ENCODE data around the gene CARMIL1. TPM values are rescaled to one million over a fixed set of nuclear protein-coding genes. Genes with fewer than 3 reads are reported as not detected.
"Not testable (repeated sequence)": the region's sequence is repeated elsewhere in the genome, so short reads cannot be mapped to it uniquely, and the experiment has no call there.

CARMIL1 gene
- total and polyA plus RNA-seq, 4 donors = 22.3 to 33.9 (median 31.6) TPM

DNA sequence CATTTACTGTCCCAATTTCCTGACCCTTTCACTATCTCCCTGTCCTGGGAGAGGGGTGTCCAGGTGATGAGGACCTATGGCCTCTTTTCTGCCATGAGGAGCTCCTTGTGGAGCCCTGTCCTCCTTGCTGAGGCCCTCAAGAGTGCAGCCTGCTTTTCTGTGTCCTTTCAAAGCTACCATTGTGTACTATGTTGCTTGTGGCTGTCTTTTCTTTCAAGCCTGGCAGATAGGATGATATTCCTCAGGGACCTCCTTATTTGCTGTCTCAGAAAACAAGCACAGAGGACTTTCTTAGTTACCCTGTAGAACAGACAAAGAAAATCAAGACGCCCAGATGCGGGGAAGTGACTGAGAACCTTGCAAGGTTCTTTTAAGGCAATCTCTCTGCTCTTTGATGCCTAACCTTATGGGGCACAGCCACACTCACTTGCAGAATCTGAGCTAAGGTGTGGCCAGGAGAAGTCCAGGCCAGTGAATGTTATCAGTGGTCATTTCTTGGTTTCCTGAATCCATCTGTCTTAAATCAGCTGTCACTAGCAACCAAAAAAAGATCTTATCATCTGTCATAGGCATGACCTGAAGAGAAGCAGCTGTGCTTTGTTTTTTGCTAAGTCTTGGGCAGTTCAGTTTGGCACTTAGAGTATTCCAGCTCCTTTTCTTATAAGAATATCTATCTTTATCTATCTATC is 17.2 kb downstream of the CARMIL1 start:
- H3K27me3 ChIP-seq (ENCODE audit: control insufficient read depth in 1 of 2, insufficient read depth in 2 of 2, low read length in 1 of 2) = no peaks in the 10 kb centered on the region
- ATAC-seq (ENCODE audit: low FRiP score) (no peak), DNase-seq (no peak)
- H3K27ac ChIP-seq (ENCODE audit: low read depth in 1 of 2, low read length in 2 of 2) = peak overlapping the region; percentile 93 to 99
- H3K36me3 ChIP-seq (ENCODE audit: control insufficient read depth in 1 of 2, insufficient read depth in 2 of 2, low read length in 1 of 2) = no peaks in the 10 kb centered on the region
- peaks cover 8 to 29% of the 10 kb centered on the region in 2 donors for H3K4me1 ChIP-seq (ENCODE audit: control insufficient read depth in 1 of 2, insufficient read depth in 2 of 2, low read length in 2 of 2)
- WGBS, 2 donors = 51 to 64% methylated on average over 2 of the region's 2 CpGs
- H3K9me3 ChIP-seq (ENCODE audit: control insufficient read depth, low read length) = no peaks in the 10 kb centered on the region
- no peak overlapping the region for H3K4me3 ChIP-seq (ENCODE audit: low read length in 2 of 2)
- intact Hi-C loops (cut with DNase I) = loop anchor here in 1 of 2 donors (5.0 kb wide), 1 partner anchor 61 kb away; no protein-coding TSS in a partner anchor

DNA sequence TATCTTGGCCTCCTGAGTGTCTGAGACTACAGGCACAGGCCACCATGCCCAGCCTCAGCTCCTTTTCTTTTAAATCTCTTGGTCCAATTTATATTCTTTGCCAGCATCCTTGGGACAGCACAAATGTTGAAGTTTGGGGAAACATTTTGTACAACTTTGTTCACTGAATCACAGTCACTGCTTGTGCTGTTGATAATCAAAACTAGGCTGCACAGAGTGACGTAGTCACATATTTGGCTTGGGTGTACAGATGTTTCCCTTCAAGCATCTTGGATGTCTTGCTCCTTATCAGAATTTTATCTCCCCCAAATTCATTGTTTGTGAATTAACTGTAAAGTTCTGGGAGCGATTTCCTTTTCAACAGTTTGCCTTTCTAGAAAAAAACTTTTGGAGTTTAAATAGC is 17.9 kb downstream of the CARMIL1 start:
- intact Hi-C loops (cut with DNase I) = loop anchor here in 1 of 2 donors (5.0 kb wide), 1 partner anchor 60 kb away; no protein-coding TSS in a partner anchor
- no peak overlapping the region for H3K4me3 ChIP-seq (ENCODE audit: low read length in 2 of 2)
- peak overlapping the region; percentile 98 to 100 for H3K27ac ChIP-seq (ENCODE audit: low read depth in 1 of 2, low read length in 2 of 2)

DNA sequence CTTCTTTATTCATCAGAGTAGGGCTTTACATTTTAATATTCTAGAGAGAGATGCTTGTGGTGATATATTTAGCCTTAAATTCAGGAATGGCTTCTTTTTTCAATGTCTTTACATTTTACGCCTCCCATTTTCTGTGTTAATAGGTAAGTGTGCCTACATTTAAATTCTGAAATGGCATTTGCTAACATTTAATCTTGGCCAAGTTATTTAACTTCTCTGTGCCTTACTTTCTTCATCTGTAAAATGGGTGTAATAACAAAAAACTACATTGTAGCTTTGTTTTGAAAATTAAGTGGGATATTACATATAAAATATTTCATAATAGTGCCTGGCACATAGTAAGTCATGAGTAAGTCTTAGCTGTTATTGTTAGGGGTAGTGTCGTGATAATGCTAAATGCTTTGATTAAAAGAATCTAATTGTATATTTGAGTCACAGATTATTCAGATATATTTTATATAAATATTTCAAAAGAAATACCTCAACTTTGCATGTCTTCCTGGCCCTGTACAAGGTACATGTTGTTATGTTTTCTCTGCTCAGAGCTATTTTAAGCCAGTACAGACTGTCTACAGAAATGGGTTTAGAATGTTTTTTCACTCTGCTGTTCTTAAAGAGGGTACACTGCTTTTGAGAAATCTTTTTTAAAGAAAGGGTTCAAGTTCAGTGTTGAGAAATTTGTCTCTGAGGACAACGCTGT is 18.8 kb downstream of the CARMIL1 start:
- peak overlapping the region; percentile 98 to 100 for H3K27ac ChIP-seq (ENCODE audit: low read depth in 1 of 2, low read length in 2 of 2)

More for the DNA sequence above, 17.9 kb downstream of the CARMIL1 start:
- no peaks in the 10 kb centered on the region for H3K9me3 ChIP-seq (ENCODE audit: control insufficient read depth, low read length)
- H3K4me1 ChIP-seq (ENCODE audit: control insufficient read depth in 1 of 2, insufficient read depth in 2 of 2, low read length in 2 of 2) = peaks cover 8 to 34% of the 10 kb centered on the region in 2 donors
- no peaks in the 10 kb centered on the region for H3K27me3 ChIP-seq (ENCODE audit: control insufficient read depth in 1 of 2, insufficient read depth in 2 of 2, low read length in 1 of 2)
- peak; percentile 82 for ATAC-seq (ENCODE audit: low FRiP score)
- WGBS, 2 donors = 3 to 4% methylated on average over 2 of the region's 2 CpGs
- no peak for DNase-seq
- no peaks in the 10 kb centered on the region for H3K36me3 ChIP-seq (ENCODE audit: control insufficient read depth in 1 of 2, insufficient read depth in 2 of 2, low read length in 1 of 2)

DNA sequence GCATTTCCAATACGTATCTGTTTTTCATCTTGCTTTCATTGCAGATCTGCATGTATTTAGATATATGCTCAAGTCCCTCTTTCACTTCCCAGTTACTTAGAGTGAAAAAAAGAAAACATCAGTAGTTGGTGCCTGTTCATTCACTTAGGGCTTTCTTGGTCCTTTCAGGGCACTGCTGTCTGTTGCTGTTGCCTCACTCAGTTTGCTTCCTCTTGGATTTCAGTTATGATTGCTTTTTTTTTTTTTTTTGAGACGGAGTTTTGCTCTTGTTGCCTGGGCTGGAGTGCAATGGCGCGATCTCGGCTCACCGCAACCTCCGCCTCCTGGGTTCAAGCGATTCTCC is 19.3 kb downstream of the CARMIL1 start:
- Histone ChIP-seq H3K27ac (ENCODE audit: low read depth in 1 of 2, low read length in 2 of 2) (peak overlapping the region; percentile 84 to 86), H3K4me1 (ENCODE audit: control insufficient read depth in 1 of 2, insufficient read depth in 2 of 2, low read length in 2 of 2) (peaks cover 12 to 35% of the 10 kb centered on the region in 2 donors), H3K4me3 (ENCODE audit: low read length in 2 of 2) (peak overlapping the region in 1 of 2 donors; percentile 36)
- DNase-seq; H3K36me3 ChIP-seq (ENCODE audit: control insufficient read depth in 1 of 2, insufficient read depth in 2 of 2, low read length in 1 of 2); ATAC-seq (ENCODE audit: low FRiP score); H3K27me3 ChIP-seq (ENCODE audit: control insufficient read depth in 1 of 2, insufficient read depth in 2 of 2, low read length in 1 of 2); H3K9me3 ChIP-seq (ENCODE audit: control insufficient read depth, low read length): not testable (repeated sequence)
- 60 to 70% methylated on average over 7 to 8 of the region's 8 CpGs for WGBS, 2 donors
- intact Hi-C loops (cut with DNase I) = loop anchor here in 1 of 2 donors (5.0 kb wide), 1 partner anchor 59 kb away; no protein-coding TSS in a partner anchor

More for the DNA sequence above, 18.8 kb downstream of the CARMIL1 start:
- intact Hi-C loops (cut with DNase I) = loop anchor here in 1 of 2 donors (5.0 kb wide), 1 partner anchor 59 kb away; no protein-coding TSS in a partner anchor
- Histone ChIP-seq H3K9me3 (ENCODE audit: control insufficient read depth, low read length) (no peaks in the 10 kb centered on the region), H3K4me1 (ENCODE audit: control insufficient read depth in 1 of 2, insufficient read depth in 2 of 2, low read length in 2 of 2) (peaks cover 12 to 35% of the 10 kb centered on the region in 2 donors), H3K27me3 (ENCODE audit: control insufficient read depth in 1 of 2, insufficient read depth in 2 of 2, low read length in 1 of 2) (no peaks in the 10 kb centered on the region), H3K36me3 (ENCODE audit: control insufficient read depth in 1 of 2, insufficient read depth in 2 of 2, low read length in 1 of 2) (no peaks in the 10 kb centered on the region), H3K4me3 (ENCODE audit: low read length in 2 of 2) (peak overlapping the region in 1 of 2 donors; percentile 36)
- WGBS, 2 donors = 31 to 32% methylated on average over 3 of the region's 3 CpGs
- no peak for DNase-seq
- ATAC-seq (ENCODE audit: low FRiP score) = peak; percentile 60

DNA sequence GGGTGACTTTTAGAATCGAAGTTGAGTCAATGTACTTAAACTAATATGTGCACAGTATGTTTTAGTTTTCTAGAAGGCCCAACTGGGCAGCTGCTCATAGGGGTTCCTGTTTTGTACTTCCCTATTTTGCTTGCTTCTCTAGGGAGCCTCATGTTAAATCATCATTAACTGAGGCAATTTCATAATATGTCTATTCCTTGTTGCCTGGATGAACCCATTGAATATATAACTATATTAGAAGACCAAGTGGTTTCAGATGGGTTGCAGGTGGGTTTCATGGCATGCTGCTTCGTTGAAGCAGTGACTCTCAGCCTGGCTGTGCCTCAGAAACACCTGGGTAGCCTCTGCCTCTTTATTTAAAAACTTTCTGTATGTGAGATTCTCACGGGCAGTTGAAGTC is 22.2 kb downstream of the CARMIL1 start:
- peak overlapping the region; percentile 89 to 90 for H3K27ac ChIP-seq (ENCODE audit: low read depth in 1 of 2, low read length in 2 of 2)
- H3K27me3 ChIP-seq (ENCODE audit: control insufficient read depth in 1 of 2, insufficient read depth in 2 of 2, low read length in 1 of 2) = no peaks in the 10 kb centered on the region
- no peak overlapping the region for H3K4me3 ChIP-seq (ENCODE audit: low read length in 2 of 2)
- ATAC-seq (ENCODE audit: low FRiP score) (no peak), DNase-seq (no peak)
- no peaks in the 10 kb centered on the region for H3K9me3 ChIP-seq (ENCODE audit: control insufficient read depth, low read length)
- intact Hi-C loops (cut with DNase I) = no loop called here
- peaks cover 11 to 34% of the 10 kb centered on the region in 2 donors for H3K4me1 ChIP-seq (ENCODE audit: control insufficient read depth in 1 of 2, insufficient read depth in 2 of 2, low read length in 2 of 2)
- no peaks in the 10 kb centered on the region for H3K36me3 ChIP-seq (ENCODE audit: control insufficient read depth in 1 of 2, insufficient read depth in 2 of 2, low read length in 1 of 2)
- 72 to 73% methylated on average over 3 of the region's 3 CpGs for WGBS, 2 donors

DNA sequence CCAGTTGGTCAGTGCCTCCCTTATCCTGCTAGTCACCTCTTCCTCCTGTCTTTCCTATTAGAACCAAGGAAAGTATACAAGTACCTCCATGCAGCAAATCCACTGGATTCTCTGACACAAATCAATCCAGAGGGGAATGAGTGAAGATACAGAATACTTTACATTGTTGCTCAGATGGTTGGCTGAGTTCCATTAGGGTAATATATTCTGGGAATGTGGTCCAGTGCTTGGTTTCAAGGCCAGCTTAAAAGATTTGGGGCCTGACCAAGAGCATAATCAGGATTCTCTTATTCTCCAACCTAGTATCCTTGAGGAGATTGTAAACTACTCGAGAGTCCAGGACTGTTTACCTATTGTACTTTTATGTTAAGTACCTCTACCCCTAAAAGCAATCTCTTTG is 23.0 kb downstream of the CARMIL1 start:
- Histone ChIP-seq H3K9me3 (ENCODE audit: control insufficient read depth, low read length) (no peaks in the 10 kb centered on the region), H3K4me1 (ENCODE audit: control insufficient read depth in 1 of 2, insufficient read depth in 2 of 2, low read length in 2 of 2) (peaks cover 11 to 32% of the 10 kb centered on the region in 2 donors), H3K27ac (ENCODE audit: low read depth in 1 of 2, low read length in 2 of 2) (peak overlapping the region; percentile 89 to 90), H3K36me3 (ENCODE audit: control insufficient read depth in 1 of 2, insufficient read depth in 2 of 2, low read length in 1 of 2) (no peaks in the 10 kb centered on the region), H3K27me3 (ENCODE audit: control insufficient read depth in 1 of 2, insufficient read depth in 2 of 2, low read length in 1 of 2) (no peaks in the 10 kb centered on the region), H3K4me3 (ENCODE audit: low read length in 2 of 2) (no peak overlapping the region)
- 14 to 29% methylated on average over 1 of the region's 1 CpG for WGBS, 2 donors
- ATAC-seq (ENCODE audit: low FRiP score) (no peak), DNase-seq (no peak)
- intact Hi-C loops (cut with DNase I) = no loop called here

DNA sequence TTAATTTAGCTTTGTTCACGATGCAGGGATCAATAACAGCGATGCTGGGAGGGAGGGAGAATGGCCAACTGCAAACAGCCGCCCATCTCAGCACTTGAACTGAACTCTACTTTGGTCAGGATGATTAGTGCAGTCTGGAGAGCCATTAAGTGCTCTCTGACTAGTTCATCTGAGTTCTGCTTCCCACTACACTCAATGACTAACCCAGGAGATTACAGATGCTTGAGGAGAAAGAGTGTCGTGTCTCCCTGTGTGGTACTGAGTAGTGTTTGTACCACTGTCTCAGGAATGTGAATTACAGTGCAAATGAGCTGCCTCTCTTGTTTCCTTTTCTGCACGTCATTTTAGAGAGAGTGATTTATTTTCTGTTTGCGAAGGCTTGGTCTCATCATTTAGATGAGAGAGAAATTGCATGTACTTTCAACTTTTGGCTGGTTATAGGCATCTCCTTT is 23.5 kb downstream of the CARMIL1 start:
- Histone ChIP-seq H3K9me3 (ENCODE audit: control insufficient read depth, low read length) (no peaks in the 10 kb centered on the region), H3K27me3 (ENCODE audit: control insufficient read depth in 1 of 2, insufficient read depth in 2 of 2, low read length in 1 of 2) (no peaks in the 10 kb centered on the region), H3K27ac (ENCODE audit: low read depth in 1 of 2, low read length in 2 of 2) (peak overlapping the region; percentile 89 to 90), H3K4me3 (ENCODE audit: low read length in 2 of 2) (peak overlapping the region in 1 of 2 donors; percentile 34), H3K36me3 (ENCODE audit: control insufficient read depth in 1 of 2, insufficient read depth in 2 of 2, low read length in 1 of 2) (no peaks in the 10 kb centered on the region), H3K4me1 (ENCODE audit: control insufficient read depth in 1 of 2, insufficient read depth in 2 of 2, low read length in 2 of 2) (peaks cover 9 to 29% of the 10 kb centered on the region in 2 donors)
- peak; percentile 64 for ATAC-seq (ENCODE audit: low FRiP score)
- intact Hi-C loops (cut with DNase I) = no loop called here
- DNase-seq = no peak
- WGBS, 2 donors = 37 to 48% methylated on average over 6 of the region's 6 CpGs

DNA sequence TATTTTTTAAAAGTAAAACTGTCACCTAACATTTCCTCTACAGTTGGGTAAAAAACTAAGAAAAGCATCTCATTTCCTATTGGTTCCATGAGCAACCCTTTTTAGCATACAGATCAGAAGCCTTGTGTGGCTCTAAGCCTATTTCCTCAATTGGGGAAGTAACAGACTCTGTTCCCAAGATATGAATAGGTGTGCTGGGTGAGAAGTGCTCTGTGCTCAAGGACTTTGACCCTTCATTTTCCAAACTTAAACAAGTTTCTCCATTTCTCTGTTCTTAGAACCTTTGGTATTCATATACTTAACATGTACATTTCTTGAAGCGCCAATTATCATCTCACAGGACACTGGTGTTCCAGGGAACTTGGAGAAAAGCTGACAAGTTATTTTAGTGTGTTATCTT is 24.1 kb downstream of the CARMIL1 start:
- Histone ChIP-seq H3K9me3 (ENCODE audit: control insufficient read depth, low read length) (no peaks in the 10 kb centered on the region), H3K27ac (ENCODE audit: low read depth in 1 of 2, low read length in 2 of 2) (peak overlapping the region in 1 of 2 donors; percentile 90), H3K4me3 (ENCODE audit: low read length in 2 of 2) (no peak overlapping the region), H3K36me3 (ENCODE audit: control insufficient read depth in 1 of 2, insufficient read depth in 2 of 2, low read length in 1 of 2) (no peaks in the 10 kb centered on the region), H3K27me3 (ENCODE audit: control insufficient read depth in 1 of 2, insufficient read depth in 2 of 2, low read length in 1 of 2) (no peaks in the 10 kb centered on the region), H3K4me1 (ENCODE audit: control insufficient read depth in 1 of 2, insufficient read depth in 2 of 2, low read length in 2 of 2) (peaks cover 9 to 29% of the 10 kb centered on the region in 2 donors)
- ATAC-seq (ENCODE audit: low FRiP score) = no peak
- intact Hi-C loops (cut with DNase I) = no loop called here
- 93 to 97% methylated on average over 1 of the region's 1 CpG for WGBS, 2 donors
- no peak for DNase-seq

Measured in aorta (tissue), 5 donors.